Inflammatory macrophage treated with lipopolysaccharide for 1 hour (primary cell): ENCODE data around the gene DAAM1.

Experiments used
- DNase-seq, 2 donors: peaks; one replicate each; pipeline ENCODE4 v3.0.0-alpha.2; 2020 to 2022

DAAM1 gene

GRCh38 chr14:59224341-59224740, 35.9 kb downstream of the DAAM1 start:
- DNase-seq, result no peak

- DNase-seq, result no peak
These were observed 36.8 kb downstream of the DAAM1 start for GRCh38 chr14:59225281-59225680.

- DNase-seq, result no peak
These were observed 40.0 kb downstream of the DAAM1 start for GRCh38 chr14:59228421-59228820.

GRCh38 chr14:59229653-59230406, 41.4 kb downstream of the DAAM1 start:
- DNase-seq, result no peak

GRCh38 chr14:59236195-59236594, 47.7 kb downstream of the DAAM1 start:
- no peak for DNase-seq

GRCh38 chr14:59238216-59238615, 49.7 kb downstream of the DAAM1 start:
- DNase-seq, result no peak

GRCh38 chr14:59239022-59239421, 50.6 kb downstream of the DAAM1 start:
- no peak for DNase-seq

- DNase-seq, result peak in 1 of 2 donors; percentile 7
These were observed 51.9 kb downstream of the DAAM1 start for GRCh38 chr14:59240356-59240755.

- peak; percentile 13 to 31 for DNase-seq
These were observed 52.7 kb downstream of the DAAM1 start for GRCh38 chr14:59241121-59241520.

- no peak for DNase-seq
These were observed 54.7 kb downstream of the DAAM1 start for GRCh38 chr14:59243174-59243573.

- no peak for DNase-seq
These were observed 56.1 kb downstream of the DAAM1 start for GRCh38 chr14:59244581-59244980.

GRCh38 chr14:59245809-59246295, 57.4 kb downstream of the DAAM1 start:
- peak in 1 of 2 donors; percentile 25 for DNase-seq

- DNase-seq, result no peak
These were observed 58.1 kb downstream of the DAAM1 start for GRCh38 chr14:59246566-59246965.

GRCh38 chr14:59247801-59248584, 59.5 kb downstream of the DAAM1 start:
- DNase-seq, result no peak

- no peak for DNase-seq
These were observed 60.6 kb downstream of the DAAM1 start for GRCh38 chr14:59249029-59249428.

GRCh38 chr14:59251811-59252771, 63.6 kb downstream of the DAAM1 start:
- DNase-seq, result no peak

- DNase-seq, result peak; percentile 18 to 21
These were observed 64.5 kb downstream of the DAAM1 start for GRCh38 chr14:59252772-59253500.

GRCh38 chr14:59253527-59253926, 65.1 kb downstream of the DAAM1 start:
- DNase-seq, result no peak

- DNase-seq, result no peak
These were observed 65.9 kb downstream of the DAAM1 start for GRCh38 chr14:59254146-59254910.

GRCh38 chr14:59254911-59255545, 66.6 kb downstream of the DAAM1 start:
- no peak for DNase-seq

- DNase-seq, result no peak
These were observed 67.9 kb downstream of the DAAM1 start for GRCh38 chr14:59256331-59256730.
